ENCODE data around the gene STK40. TPM values are rescaled to one million over a fixed set of nuclear protein-coding genes. Genes with fewer than 3 reads are reported as not detected.

STK40 gene
- polyA plus RNA-seq, 3 donors: 40.2 to 65.9 (median 55.8) TPM

GRCh38 chr1:36341626-36342320 lies 44.0 kb downstream of the STK40 start:
- Mint-ChIP-seq H3K27me3 (ENCODE audit: low read depth in 3 of 3) (peaks cover 0 to 1% (median 0%) of the 10 kb centered on the region in 3 donors), H3K4me1 (peaks cover 20% of the 10 kb centered on the region), H3K4me3 (no peak overlapping the region), H3K36me3 (peaks cover 55 to 69% of the 10 kb centered on the region in 2 donors), H3K9me3 (peaks cover 0 to 2% (median 0%) of the 10 kb centered on the region in 7 donors), H3K27ac (peak overlapping the region in 1 of 7 donors; percentile 46)
- no peaks in the 10 kb centered on the region for H3K9me3 ChIP-seq (replicated peaks in 1 of 2; ENCODE audit: control insufficient read depth in 1 of 2, insufficient read depth in 1 of 2, low read length in 2 of 2)
- no peak for TF ChIP-seq CTCF (IDR thresholded peaks at IDR 0.05)
- intact Hi-C loops (cut with micrococcal nuclease): loop anchor here (2.0 kb wide), 2 partner anchors 77 to 79 kb away; no protein-coding TSS in a partner anchor
- no peak for DNase-seq
- H3K27me3 ChIP-seq (ENCODE audit: control insufficient read depth in 2 of 2, insufficient read depth in 2 of 2, low read length in 2 of 2): no peaks in the 10 kb centered on the region
- H3K4me1 ChIP-seq (ENCODE audit: control insufficient read depth in 1 of 2, insufficient read depth in 2 of 2, low read length in 2 of 2): peaks cover 13 to 16% of the 10 kb centered on the region in 2 donors
- no peaks in the 10 kb centered on the region for H3K79me2 ChIP-seq (ENCODE audit: insufficient read depth, low read length)
- no peak overlapping the region for H3K9ac ChIP-seq (ENCODE audit: insufficient read depth, low read length, poor library complexity, severe bottlenecking)
- peaks cover 67% of the 10 kb centered on the region for H4K20me1 ChIP-seq (ENCODE audit: insufficient read depth, low read length)
- no peak overlapping the region for H3K4me2 ChIP-seq (replicated peaks; ENCODE audit: extremely low read depth, low read length, poor library complexity, severe bottlenecking)
- H3K36me3 ChIP-seq (replicated peaks in 1 of 2; ENCODE audit: control insufficient read depth in 1 of 2, insufficient read depth in 2 of 2, low read length in 2 of 2): peaks cover 59 to 71% of the 10 kb centered on the region in 2 donors
- no peak overlapping the region for H3K4me3 ChIP-seq (replicated peaks in 1 of 3; ENCODE audit: low read depth in 2 of 3, low read length in 3 of 3)
- H3K27ac ChIP-seq (ENCODE audit: low read depth in 1 of 2, low read length in 2 of 2): no peak overlapping the region
- no peak overlapping the region for H2AFZ ChIP-seq (ENCODE audit: insufficient read depth, low read depth, low read length, poor library complexity, severe bottlenecking)
- WGBS (ENCODE audit: insufficient coverage): 96% methylated on average over 27 of the region's 34 CpGs

- Histone ChIP-seq H3K36me3 (replicated peaks in 1 of 2; ENCODE audit: control insufficient read depth in 1 of 2, insufficient read depth in 2 of 2, low read length in 2 of 2) (peaks cover 40 to 51% of the 10 kb centered on the region in 2 donors), H3K9ac (ENCODE audit: insufficient read depth, low read length, poor library complexity, severe bottlenecking) (no peak overlapping the region), H4K20me1 (ENCODE audit: insufficient read depth, low read length) (peaks cover 58% of the 10 kb centered on the region), H3K27ac (ENCODE audit: low read depth in 1 of 2, low read length in 2 of 2) (no peak overlapping the region), H3K4me2 (replicated peaks; ENCODE audit: extremely low read depth, low read length, poor library complexity, severe bottlenecking) (no peak overlapping the region), H3K79me2 (ENCODE audit: insufficient read depth, low read length) (no peaks in the 10 kb centered on the region), H3K9me3 (replicated peaks in 1 of 2; ENCODE audit: control insufficient read depth in 1 of 2, insufficient read depth in 1 of 2, low read length in 2 of 2) (no peaks in the 10 kb centered on the region), H3K4me3 (replicated peaks in 1 of 3; ENCODE audit: low read depth in 2 of 3, low read length in 3 of 3) (no peak overlapping the region), H3K4me1 (ENCODE audit: control insufficient read depth in 1 of 2, insufficient read depth in 2 of 2, low read length in 2 of 2) (peaks cover 13 to 16% of the 10 kb centered on the region in 2 donors), H2AFZ (ENCODE audit: insufficient read depth, low read depth, low read length, poor library complexity, severe bottlenecking) (no peak overlapping the region), H3K27me3 (ENCODE audit: control insufficient read depth in 2 of 2, insufficient read depth in 2 of 2, low read length in 2 of 2) (no peaks in the 10 kb centered on the region)
- H3K4me3 Mint-ChIP-seq: no peak overlapping the region
- H3K9me3 Mint-ChIP-seq: peaks cover 0 to 2% (median 0%) of the 10 kb centered on the region in 7 donors
- H3K36me3 Mint-ChIP-seq: peaks cover 38 to 49% of the 10 kb centered on the region in 2 donors
- peaks cover 0 to 1% (median 0%) of the 10 kb centered on the region in 3 donors for H3K27me3 Mint-ChIP-seq (ENCODE audit: low read depth in 3 of 3)
- H3K4me1 Mint-ChIP-seq: peaks cover 20% of the 10 kb centered on the region
- H3K27ac Mint-ChIP-seq: peak overlapping the region in 1 of 7 donors; percentile 30
- no peak for DNase-seq
- TF ChIP-seq CTCF (IDR thresholded peaks at IDR 0.05): no peak
- WGBS (ENCODE audit: insufficient coverage): 98% methylated on average over 6 of the region's 9 CpGs
- intact Hi-C loops (cut with micrococcal nuclease): no loop called here
These were observed 46.1 kb downstream of the STK40 start for GRCh38 chr1:36339615-36340014.

Data from CD14-positive monocyte (primary cell).